HG03460 (cell line): Measurements from ENCODE around the gene GPS1.
A peak's percentile ranks its signal among the peaks of the same experiment; 100 is the strongest.
"Not testable (repeated sequence)": the region's sequence is repeated elsewhere in the genome, so short reads cannot be mapped to it uniquely, and the experiment has no call there.

Experiments used
- ATAC-seq: cut with Tn5 transposase; IDR thresholded peaks from one replicate; pipeline ENCODE4 v1.9.1; 2021; ENCODE audit not compliant: unreplicated experiment

Gene GPS1

GRCh38 chr17:82025401-82026107 lies 26.1 kb upstream of the GPS1 start:
- ATAC-seq, result no peak

- no peak for ATAC-seq
Measured at GRCh38 chr17:82028246-82028645, 23.5 kb upstream of the GPS1 start.

GRCh38 chr17:82028966-82029365 lies 22.7 kb upstream of the GPS1 start:
- no peak for ATAC-seq

- ATAC-seq, result no peak
Measured at GRCh38 chr17:82029391-82029790, 22.3 kb upstream of the GPS1 start.

GRCh38 chr17:82029990-82030469 lies 21.7 kb upstream of the GPS1 start:
- ATAC-seq, result no peak

- ATAC-seq, result no peak
Measured at GRCh38 chr17:82030470-82031302, 21.0 kb upstream of the GPS1 start.

GRCh38 chr17:82031303-82031884 lies 20.3 kb upstream of the GPS1 start, which contains the start of gene RAC3:
Gene RAC3 (plus strand): TSS chr17:82031678. CDS start chr17:82031762, 84 bp downstream.
- ATAC-seq, result no peak

GRCh38 chr17:82031885-82032627 lies 19.6 kb upstream of the GPS1 start:
- ATAC-seq, result no peak

- ATAC-seq, result no peak
Measured at GRCh38 chr17:82033359-82034085, 18.2 kb upstream of the GPS1 start.

GRCh38 chr17:82034371-82035011 lies 17.2 kb upstream of the GPS1 start:
- no peak for ATAC-seq

GRCh38 chr17:82035488-82035887 lies 16.2 kb upstream of the GPS1 start:
- ATAC-seq, result no peak

- no peak for ATAC-seq
Measured at GRCh38 chr17:82035956-82036633, 15.6 kb upstream of the GPS1 start.

GRCh38 chr17:82036634-82037091 lies 15.0 kb upstream of the GPS1 start:
- no peak for ATAC-seq

- peak; percentile 81 for ATAC-seq
Measured at GRCh38 chr17:82037092-82037888, 14.4 kb upstream of the GPS1 start, which contains the start of gene DCXR. Gene DCXR (minus strand): TSS chr17:82037697. CDS start chr17:82037682, 15 bp downstream.

GRCh38 chr17:82037889-82038195 lies 13.9 kb upstream of the GPS1 start:
- no peak for ATAC-seq

GRCh38 chr17:82038796-82039409 lies 12.8 kb upstream of the GPS1 start:
- ATAC-seq, result not testable (repeated sequence)

GRCh38 chr17:82039695-82040299 lies 11.9 kb upstream of the GPS1 start:
- ATAC-seq, result no peak
